PFSK-1 (cell line): ENCODE measurements around the gene RAET1E.

Source experiments
- FOXP2 ChIP-seq: optimal IDR thresholded peaks from 2 replicates; pipeline ENCODE3; 2011; ENCODE audit warnings: borderline replicate concordance, control low read depth, inconsistent platforms; ENCODE audit not compliant: insufficient read depth; ENCODE audit errors: extremely low read length, extremely low read depth
- POLR2AphosphoS5 ChIP-seq: IDR thresholded peaks from 2 replicates; pipeline ENCODE4 v1.6.1; 2012; ENCODE audit warnings: low read depth, mild to moderate bottlenecking, control low read depth, low read length, moderate library complexity
- SIN3A ChIP-seq: IDR thresholded peaks from 2 replicates; pipeline ENCODE4 v1.6.1; 2012; ENCODE audit warnings: mild to moderate bottlenecking, low read length, moderate library complexity, borderline replicate concordance; ENCODE audit not compliant: insufficient read depth
- TAF1 ChIP-seq: IDR thresholded peaks from 2 replicates; pipeline ENCODE4 v1.6.1; 2012; ENCODE audit warnings: low read length, control low read depth, borderline replicate concordance; ENCODE audit not compliant: insufficient read depth
- TF ChIP-seq, protein P1 (sequence below), 2 experiments: IDR thresholded peaks; 2 replicates each; pipeline versions ENCODE4 v1.6.1 to v1.8.0; 2011 to 2012; ENCODE audit warnings: low read depth in 2 of 2, low read length in 2 of 2, control low read depth in 1 of 2, inconsistent platforms in 1 of 2, mild to moderate bottlenecking in 1 of 2, moderate library complexity in 1 of 2; ENCODE audit not compliant: insufficient read depth in 1 of 2

Gene RAET1E

GRCh38 chr6:149860834-149861602 is 36.9 kb downstream of the RAET1E start:
- TF ChIP-seq SIN3A (no peak), TAF1 (no peak), POLR2AphosphoS5 (no peak), FOXP2 (no peak)
- TF ChIP-seq, protein P1, sequence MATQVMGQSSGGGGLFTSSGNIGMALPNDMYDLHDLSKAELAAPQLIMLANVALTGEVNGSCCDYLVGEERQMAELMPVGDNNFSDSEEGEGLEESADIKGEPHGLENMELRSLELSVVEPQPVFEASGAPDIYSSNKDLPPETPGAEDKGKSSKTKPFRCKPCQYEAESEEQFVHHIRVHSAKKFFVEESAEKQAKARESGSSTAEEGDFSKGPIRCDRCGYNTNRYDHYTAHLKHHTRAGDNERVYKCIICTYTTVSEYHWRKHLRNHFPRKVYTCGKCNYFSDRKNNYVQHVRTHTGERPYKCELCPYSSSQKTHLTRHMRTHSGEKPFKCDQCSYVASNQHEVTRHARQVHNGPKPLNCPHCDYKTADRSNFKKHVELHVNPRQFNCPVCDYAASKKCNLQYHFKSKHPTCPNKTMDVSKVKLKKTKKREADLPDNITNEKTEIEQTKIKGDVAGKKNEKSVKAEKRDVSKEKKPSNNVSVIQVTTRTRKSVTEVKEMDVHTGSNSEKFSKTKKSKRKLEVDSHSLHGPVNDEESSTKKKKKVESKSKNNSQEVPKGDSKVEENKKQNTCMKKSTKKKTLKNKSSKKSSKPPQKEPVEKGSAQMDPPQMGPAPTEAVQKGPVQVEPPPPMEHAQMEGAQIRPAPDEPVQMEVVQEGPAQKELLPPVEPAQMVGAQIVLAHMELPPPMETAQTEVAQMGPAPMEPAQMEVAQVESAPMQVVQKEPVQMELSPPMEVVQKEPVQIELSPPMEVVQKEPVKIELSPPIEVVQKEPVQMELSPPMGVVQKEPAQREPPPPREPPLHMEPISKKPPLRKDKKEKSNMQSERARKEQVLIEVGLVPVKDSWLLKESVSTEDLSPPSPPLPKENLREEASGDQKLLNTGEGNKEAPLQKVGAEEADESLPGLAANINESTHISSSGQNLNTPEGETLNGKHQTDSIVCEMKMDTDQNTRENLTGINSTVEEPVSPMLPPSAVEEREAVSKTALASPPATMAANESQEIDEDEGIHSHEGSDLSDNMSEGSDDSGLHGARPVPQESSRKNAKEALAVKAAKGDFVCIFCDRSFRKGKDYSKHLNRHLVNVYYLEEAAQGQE (IDR thresholded peaks at IDR 0.05; ENCODE audit: insufficient read depth in 1 of 2, low read depth in 2 of 2, low read length in 2 of 2), result no peak

DNA sequence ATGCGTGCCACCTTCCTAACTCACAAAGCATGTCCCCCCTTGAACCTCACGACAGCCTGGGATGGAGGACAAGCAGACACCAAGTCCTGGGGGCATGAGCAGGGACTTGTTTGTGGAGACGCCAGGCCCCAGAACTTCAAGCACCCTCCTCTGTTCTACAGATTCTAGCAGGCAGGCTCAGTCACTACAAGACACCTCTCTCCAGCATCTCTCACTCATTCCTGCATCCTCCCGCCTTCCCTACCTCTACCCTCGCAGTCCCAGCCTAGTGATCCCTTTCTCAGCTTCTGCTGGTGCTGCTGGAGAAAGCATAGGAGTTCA is 37.4 kb downstream of the RAET1E start:
- TF ChIP-seq, protein P1 (IDR thresholded peaks at IDR 0.05; ENCODE audit: insufficient read depth in 1 of 2, low read depth in 2 of 2, low read length in 2 of 2), result no peak
- no peak for TF ChIP-seq SIN3A
- no peak for TF ChIP-seq TAF1
- TF ChIP-seq POLR2AphosphoS5, result no peak
- no peak for TF ChIP-seq FOXP2

DNA sequence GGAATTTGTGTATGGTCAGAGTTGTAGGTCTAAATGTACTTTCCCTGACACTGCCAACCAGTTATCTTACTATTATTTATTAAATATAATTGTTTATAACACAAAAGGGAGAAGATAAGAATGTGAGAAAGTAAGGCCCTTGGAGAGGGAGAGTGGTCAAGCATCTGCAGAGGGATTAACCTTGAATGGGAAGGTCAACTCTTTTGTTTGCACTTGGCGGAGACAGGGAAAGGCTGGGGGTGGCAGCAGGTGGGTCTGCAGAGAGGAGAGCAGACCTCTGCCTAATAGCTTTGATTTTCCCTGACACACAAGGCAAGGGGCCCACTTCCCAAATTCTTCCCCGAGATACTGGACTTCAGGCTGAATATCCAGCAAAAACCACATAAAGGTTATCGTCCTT is 38.0 kb downstream of the RAET1E start:
- TF ChIP-seq SIN3A (no peak), TAF1 (no peak), POLR2AphosphoS5 (no peak), FOXP2 (no peak)
- TF ChIP-seq, protein P1 (IDR thresholded peaks at IDR 0.05; ENCODE audit: insufficient read depth in 1 of 2, low read depth in 2 of 2, low read length in 2 of 2), result no peak

DNA sequence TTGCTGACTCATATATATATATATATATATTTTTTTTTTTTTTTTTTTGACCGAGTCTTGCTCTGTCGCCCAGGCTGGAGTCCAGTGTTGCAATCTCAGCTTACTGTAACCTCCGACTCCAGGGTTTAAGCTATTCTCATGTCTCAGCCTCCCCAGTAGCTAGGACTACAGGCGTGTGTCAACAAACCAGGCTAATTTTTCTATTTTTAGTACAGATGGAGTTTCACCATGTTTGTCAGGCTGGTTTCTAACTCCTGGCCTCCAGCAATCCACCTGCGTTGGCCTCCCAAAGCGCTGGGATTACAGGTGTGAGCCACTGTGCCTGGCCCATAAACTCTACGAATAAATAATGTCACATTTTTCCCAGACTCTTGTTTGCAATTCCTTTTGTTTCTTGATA is 38.5 kb downstream of the RAET1E start:
- TF ChIP-seq POLR2AphosphoS5, result no peak
- TF ChIP-seq TAF1, result no peak
- TF ChIP-seq, protein P1 (IDR thresholded peaks at IDR 0.05; ENCODE audit: insufficient read depth in 1 of 2, low read depth in 2 of 2, low read length in 2 of 2), result no peak
- no peak for TF ChIP-seq SIN3A
- no peak for TF ChIP-seq FOXP2

GRCh38 chr6:149857541-149857940 is 40.4 kb downstream of the RAET1E start:
- TF ChIP-seq FOXP2 (no peak), TAF1 (no peak), POLR2AphosphoS5 (no peak), SIN3A (no peak)
- TF ChIP-seq, protein P1 (IDR thresholded peaks at IDR 0.05; ENCODE audit: insufficient read depth in 1 of 2, low read depth in 2 of 2, low read length in 2 of 2), result no peak
